ENCODE data around the gene MRPL10. TPM values are rescaled to one million over a fixed set of nuclear protein-coding genes. Genes with fewer than 3 reads are reported as not detected.

Gene MRPL10
- total RNA-seq, 1 experiment from 2014 or later: 67.2 TPM

GRCh38 chr17:47821031-47821423 is 10.3 kb downstream of the MRPL10 start:
- 0 out of 7 replicates have a peak overlapping the region, but pooled peaks of 1 of the 3 experiments have one; percentile 10 for H3K27ac Mint-ChIP-seq

More at GRCh38 chr17:47821031-47821423, 10.3 kb downstream of the MRPL10 start:
- Histone ChIP-seq H4K91ac (ENCODE audit: insufficient read length, low read depth, low read length) (no peak overlapping the region), H3K9ac (ENCODE audit: extremely low read depth, insufficient read length, low read length) (peak overlapping the region; percentile 12), H3K79me2 (ENCODE audit: insufficient read depth, low read length) (no peaks in the 10 kb centered on the region; the same call in 1 of the 2 replicates), H3K56ac (ENCODE audit: insufficient read length, low read depth, low read length) (no peak overlapping the region), H4K20me1 (ENCODE audit: control insufficient read depth, insufficient read depth, insufficient read length) (no peaks in the 10 kb centered on the region), H3K14ac (ENCODE audit: insufficient read depth, low read length) (no peak overlapping the region), H3K4ac (ENCODE audit: low read depth, low read length) (no peak overlapping the region), H2BK5ac (ENCODE audit: insufficient read length, low read length) (no peak overlapping the region), H4K8ac (replicated peaks; ENCODE audit: insufficient read length, low read depth, low read length) (no peak overlapping the region), H3K27me3 (ENCODE audit: insufficient read depth, low read length) (no peaks in the 10 kb centered on the region), H3K27ac (ENCODE audit: insufficient read length, low read depth, low read length) (no peak overlapping the region), H3K23ac (ENCODE audit: insufficient read length, low read depth, low read length) (no peak overlapping the region), H2AK5ac (ENCODE audit: insufficient read length, low read length) (no peak overlapping the region), H2BK12ac (ENCODE audit: insufficient read length, low read depth, low read length) (no peak overlapping the region), H2BK120ac (ENCODE audit: low read depth, low read length, poor library complexity, severe bottlenecking) (no peak overlapping the region), H2AFZ (ENCODE audit: low read length) (no peak overlapping the region), H3T11ph (ENCODE audit: low read length) (no peak overlapping the region), H3K79me1 (ENCODE audit: insufficient read depth, low read depth, low read length, poor library complexity, severe bottlenecking) (no peaks in the 10 kb centered on the region), H3K18ac (ENCODE audit: insufficient read length, low read depth, low read length) (no peak overlapping the region), H4K5ac (ENCODE audit: insufficient read length, low read depth, low read length) (no peak overlapping the region), H2BK20ac (ENCODE audit: low read depth, low read length, poor library complexity, severe bottlenecking) (no peak overlapping the region), H2BK15ac (ENCODE audit: low read depth, low read length) (no peak overlapping the region), H3K4me2 (ENCODE audit: insufficient read depth, insufficient read length, low read length) (peak overlapping the region; percentile 60), H3K23me2 (ENCODE audit: insufficient read length, low read depth, low read length, poor library complexity, severe bottlenecking) (peaks cover 7% of the 10 kb centered on the region), H3K4me1 (ENCODE audit: insufficient read depth, low read length) (no peaks in the 10 kb centered on the region), H3K9me3 (ENCODE audit: control insufficient read depth, low read depth, low read length) (no peaks in the 10 kb centered on the region)
- Mint-ChIP-seq H3K4me3 (peak overlapping the region; percentile 94 to 95), H3K4me1 (peaks cover 12 to 19% of the 10 kb centered on the region in 2 experiments), H3K27me3 (ENCODE audit: low read depth) (no peaks in the 10 kb centered on the region), H3K36me3 (ENCODE audit: insufficient read depth in 1 of 3, low read depth in 3 of 3) (peaks cover 10 to 25% (median 20%) of the 10 kb centered on the region in 3 experiments), H3K9me3 (no peaks in the 10 kb centered on the region)
- no peak for TF ChIP-seq CTCF (conservative IDR thresholded peaks at IDR 0.05)
- no CpG with 5 or more reads among the region's 4 CpGs for WGBS (ENCODE audit: extremely low coverage, insufficient read length, low lambda C conversion rate)
- no peak for DNase-seq

All from H9 (cell line).